ENCODE data around the gene HSDL2.
"Not testable (repeated sequence)": the region's sequence is repeated elsewhere in the genome, so short reads cannot be mapped to it uniquely, and the experiment has no call there.

The HSDL2 gene

DNA sequence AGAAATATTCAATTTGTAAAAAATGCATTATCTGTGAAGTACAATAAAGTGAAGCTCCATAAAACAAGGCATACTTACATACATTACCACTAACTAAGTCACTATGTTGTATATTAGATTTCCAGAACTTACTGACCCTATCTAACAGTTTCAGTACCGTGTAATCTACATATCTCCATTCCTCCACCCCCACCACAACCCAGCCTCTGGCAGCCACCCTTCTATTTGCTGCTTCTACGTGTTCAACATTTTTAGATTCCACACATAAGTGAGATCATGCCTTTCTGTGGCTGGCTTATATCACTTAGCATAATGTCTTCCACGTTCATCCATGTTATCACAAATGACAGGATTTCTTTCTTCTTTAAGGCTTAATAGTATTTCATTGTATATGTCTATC, 15.1 kb upstream of the HSDL2 start:
- no peaks in the 10 kb centered on the region for H3K27me3 ChIP-seq (ENCODE audit: control insufficient read depth, insufficient read depth, low read length)
- peaks cover 3% of the 10 kb centered on the region for H3K36me3 ChIP-seq (ENCODE audit: control insufficient read depth, insufficient read depth, low read length)
- TF ChIP-seq, protein P1, sequence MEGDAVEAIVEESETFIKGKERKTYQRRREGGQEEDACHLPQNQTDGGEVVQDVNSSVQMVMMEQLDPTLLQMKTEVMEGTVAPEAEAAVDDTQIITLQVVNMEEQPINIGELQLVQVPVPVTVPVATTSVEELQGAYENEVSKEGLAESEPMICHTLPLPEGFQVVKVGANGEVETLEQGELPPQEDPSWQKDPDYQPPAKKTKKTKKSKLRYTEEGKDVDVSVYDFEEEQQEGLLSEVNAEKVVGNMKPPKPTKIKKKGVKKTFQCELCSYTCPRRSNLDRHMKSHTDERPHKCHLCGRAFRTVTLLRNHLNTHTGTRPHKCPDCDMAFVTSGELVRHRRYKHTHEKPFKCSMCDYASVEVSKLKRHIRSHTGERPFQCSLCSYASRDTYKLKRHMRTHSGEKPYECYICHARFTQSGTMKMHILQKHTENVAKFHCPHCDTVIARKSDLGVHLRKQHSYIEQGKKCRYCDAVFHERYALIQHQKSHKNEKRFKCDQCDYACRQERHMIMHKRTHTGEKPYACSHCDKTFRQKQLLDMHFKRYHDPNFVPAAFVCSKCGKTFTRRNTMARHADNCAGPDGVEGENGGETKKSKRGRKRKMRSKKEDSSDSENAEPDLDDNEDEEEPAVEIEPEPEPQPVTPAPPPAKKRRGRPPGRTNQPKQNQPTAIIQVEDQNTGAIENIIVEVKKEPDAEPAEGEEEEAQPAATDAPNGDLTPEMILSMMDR (IDR thresholded peaks at IDR 0.05): no peak
- no peak overlapping the region for H3K4me2 ChIP-seq (ENCODE audit: low read length)
- H3K4me3 ChIP-seq (ENCODE audit: low read depth, low read length): no peak overlapping the region
- H3K79me2 ChIP-seq: no peaks in the 10 kb centered on the region
- no peak overlapping the region for H3K9ac ChIP-seq
- no peaks in the 10 kb centered on the region for H3K4me1 ChIP-seq
- H3K27ac ChIP-seq: no peak overlapping the region
- no peak overlapping the region for H2AFZ ChIP-seq
- H3K9me3 ChIP-seq (ENCODE audit: control insufficient read depth, low read length): no peaks in the 10 kb centered on the region

DNA sequence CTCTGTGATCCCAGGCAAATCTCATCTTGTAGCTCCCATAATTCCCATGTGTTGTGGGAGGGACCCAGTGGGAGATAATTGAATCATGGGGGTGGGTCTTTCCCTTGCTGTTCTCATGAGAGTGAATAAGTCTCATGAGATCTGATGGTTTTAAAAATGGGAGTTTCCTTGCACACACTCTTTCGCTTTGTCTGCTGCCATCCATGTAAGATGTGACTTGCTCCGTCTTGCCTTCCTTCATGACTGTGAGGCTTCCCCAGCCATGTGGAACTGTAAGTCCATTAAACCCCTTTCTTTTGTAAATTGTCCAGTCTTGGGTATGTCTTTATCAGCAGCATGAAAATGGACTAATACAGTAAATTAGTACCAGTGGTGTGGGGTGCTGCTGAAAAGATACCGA, 14.7 kb upstream of the HSDL2 start:
- not testable (repeated sequence) for H3K4me1 ChIP-seq; H3K27me3 ChIP-seq (ENCODE audit: control insufficient read depth, insufficient read depth, low read length); H3K9me3 ChIP-seq (ENCODE audit: control insufficient read depth, low read length); H2AFZ ChIP-seq; H3K4me2 ChIP-seq (ENCODE audit: low read length); H3K27ac ChIP-seq; H3K36me3 ChIP-seq (ENCODE audit: control insufficient read depth, insufficient read depth, low read length); H3K4me3 ChIP-seq (ENCODE audit: low read depth, low read length); H3K79me2 ChIP-seq; H3K9ac ChIP-seq

DNA sequence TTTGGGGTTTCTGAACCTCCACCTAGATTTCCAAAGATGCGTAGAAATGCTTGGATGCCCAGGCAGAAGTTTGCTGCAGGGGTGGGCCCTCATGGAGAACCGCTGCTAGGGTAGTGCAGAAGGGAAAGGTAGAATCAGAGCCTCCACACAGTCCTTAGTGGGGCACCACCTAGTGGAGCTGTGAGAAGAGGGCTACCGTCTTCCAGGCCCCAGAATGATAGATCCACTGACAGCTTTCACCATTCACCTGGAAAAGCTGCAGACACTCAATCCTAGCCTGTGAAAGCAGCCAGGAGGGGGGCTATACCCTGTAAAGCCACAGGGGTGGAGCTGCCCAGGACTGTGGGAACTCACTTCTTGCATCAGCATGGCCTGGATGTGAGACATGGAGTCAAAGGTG, 13.3 kb upstream of the HSDL2 start:
- H3K27ac ChIP-seq: no peak overlapping the region
- H3K4me1 ChIP-seq: no peaks in the 10 kb centered on the region
- TF ChIP-seq, protein P1 (IDR thresholded peaks at IDR 0.05): no peak
- H3K36me3 ChIP-seq (ENCODE audit: control insufficient read depth, insufficient read depth, low read length): peaks cover 3% of the 10 kb centered on the region
- no peaks in the 10 kb centered on the region for H3K79me2 ChIP-seq
- H3K4me2 ChIP-seq (ENCODE audit: low read length): no peak overlapping the region
- no peaks in the 10 kb centered on the region for H3K27me3 ChIP-seq (ENCODE audit: control insufficient read depth, insufficient read depth, low read length)
- no peak overlapping the region for H2AFZ ChIP-seq
- H3K4me3 ChIP-seq (ENCODE audit: low read depth, low read length): no peak overlapping the region
- no peak overlapping the region for H3K9ac ChIP-seq
- H3K9me3 ChIP-seq (ENCODE audit: control insufficient read depth, low read length): no peaks in the 10 kb centered on the region

DNA sequence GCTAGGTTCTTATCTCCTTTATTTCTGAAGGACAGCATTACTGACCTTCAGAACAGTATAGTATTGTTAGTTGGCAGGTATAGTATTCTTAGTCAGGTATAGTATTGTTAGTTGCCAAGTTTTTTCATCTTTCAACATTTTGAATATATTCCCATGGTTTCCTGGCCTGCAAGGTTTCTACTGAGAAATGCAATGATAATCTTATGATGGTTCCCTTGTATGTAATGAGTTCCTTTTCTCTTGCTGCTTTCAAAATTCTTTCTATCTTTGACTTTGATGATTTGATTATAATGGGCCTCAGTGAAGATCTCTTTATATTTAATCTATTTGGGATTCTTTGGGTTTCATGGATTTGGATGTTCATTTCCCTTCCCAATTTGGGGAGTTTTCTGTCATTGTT, 12.4 kb upstream of the HSDL2 start:
- Histone ChIP-seq H3K9me3 (ENCODE audit: control insufficient read depth, low read length) (no peaks in the 10 kb centered on the region), H2AFZ (no peak overlapping the region), H3K4me3 (ENCODE audit: low read depth, low read length) (no peak overlapping the region), H3K4me2 (ENCODE audit: low read length) (no peak overlapping the region), H3K36me3 (ENCODE audit: control insufficient read depth, insufficient read depth, low read length) (peaks cover 3% of the 10 kb centered on the region), H3K27ac (no peak overlapping the region), H3K9ac (no peak overlapping the region), H3K4me1 (no peaks in the 10 kb centered on the region), H3K27me3 (ENCODE audit: control insufficient read depth, insufficient read depth, low read length) (no peaks in the 10 kb centered on the region), H3K79me2 (no peaks in the 10 kb centered on the region)
- TF ChIP-seq, protein P1 (IDR thresholded peaks at IDR 0.05): no peak

DNA sequence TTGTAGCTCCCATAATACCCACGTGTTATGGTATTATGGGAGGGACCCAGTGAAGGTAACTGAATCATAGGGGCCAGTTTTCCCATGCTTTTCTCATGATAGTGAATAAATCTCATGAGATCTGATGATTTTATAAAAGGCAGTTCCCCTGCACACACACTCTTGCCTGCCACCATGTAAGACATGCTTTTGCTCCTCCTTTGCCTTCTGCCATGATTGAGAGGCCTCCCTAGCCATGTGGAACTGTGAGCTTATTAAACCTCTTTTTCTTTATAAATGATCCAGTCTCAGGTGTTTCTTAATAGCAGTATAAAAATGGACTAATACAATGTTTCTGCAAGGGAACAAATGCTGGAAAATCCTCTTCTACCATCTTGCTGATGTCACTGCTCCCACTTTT, 10.1 kb upstream of the HSDL2 start:
- H3K79me2 ChIP-seq: no peaks in the 10 kb centered on the region
- no peak overlapping the region for H3K4me3 ChIP-seq (ENCODE audit: low read depth, low read length)
- no peaks in the 10 kb centered on the region for H3K9me3 ChIP-seq (ENCODE audit: control insufficient read depth, low read length)
- H3K27ac ChIP-seq: no peak overlapping the region
- no peak overlapping the region for H2AFZ ChIP-seq
- H3K4me2 ChIP-seq (ENCODE audit: low read length): no peak overlapping the region
- no peaks in the 10 kb centered on the region for H3K27me3 ChIP-seq (ENCODE audit: control insufficient read depth, insufficient read depth, low read length)
- no peaks in the 10 kb centered on the region for H3K4me1 ChIP-seq
- TF ChIP-seq, protein P1 (IDR thresholded peaks at IDR 0.05): no peak
- H3K9ac ChIP-seq: no peak overlapping the region
- H3K36me3 ChIP-seq (ENCODE audit: control insufficient read depth, insufficient read depth, low read length): peaks cover 3% of the 10 kb centered on the region
